OCI-LY1 (cell line): ENCODE data around the gene HSPA4.

Experiments
- H2AFZ ChIP-seq: fragments of 200-600 bp; sonication (generic), shearing (Covaris generic); 2 replicates; pipeline ENCODE4 v1.6.0; 2014; ENCODE audit warnings: antibody characterized with exemption, mild to moderate bottlenecking, low read length
- H3F3A ChIP-seq: fragments of 200-600 bp; sonication (generic), shearing (Covaris generic); 2 replicates; pipeline ENCODE4 v1.6.0; 2014; ENCODE audit warnings: mild to moderate bottlenecking, antibody characterized with exemption, low read length, moderate library complexity; ENCODE audit not compliant: insufficient read depth
- H3K27ac ChIP-seq: fragments of 200-600 bp; sonication (generic); 2 replicates; pipeline ENCODE4 v1.5.1; 2014; ENCODE audit warnings: low read length, mixed run types, mild to moderate bottlenecking, low read depth; ENCODE audit not compliant: poor library complexity, severe bottlenecking
- H3K27me3 ChIP-seq: fragments of 200-600 bp; sonication (generic); 2 replicates; pipeline ENCODE4 v1.6.0; 2014; ENCODE audit warnings: antibody characterized with exemption, mild to moderate bottlenecking, low read length, moderate library complexity; ENCODE audit not compliant: insufficient read depth
- H3K36me3 ChIP-seq: fragments of 200-600 bp; sonication (generic); 2 replicates; pipeline ENCODE4 v1.6.1; 2014; ENCODE audit warnings: mild to moderate bottlenecking, antibody characterized with exemption, low read length, moderate library complexity, mixed read lengths; ENCODE audit not compliant: insufficient read depth
- H3K4me1 ChIP-seq: fragments of 200-600 bp; sonication (generic); 2 replicates; pipeline ENCODE4 v1.5.1; 2014; ENCODE audit warnings: mild to moderate bottlenecking, low read length, moderate library complexity; ENCODE audit not compliant: insufficient read depth, severe bottlenecking
- H3K4me2 ChIP-seq: fragments of 200-600 bp; sonication (generic), shearing (Covaris generic); 2 replicates; pipeline ENCODE4 v1.6.1; 2014; ENCODE audit warnings: low read length
- H3K4me3 ChIP-seq: fragments of 200-600 bp; sonication (generic); 2 replicates; pipeline ENCODE4 v1.5.1; 2014; ENCODE audit warnings: low read length, low read depth, mild to moderate bottlenecking, mixed read lengths; ENCODE audit not compliant: poor library complexity, severe bottlenecking
- H3K79me2 ChIP-seq: fragments of 200-600 bp; shearing (Covaris generic); 2 replicates; pipeline ENCODE4 v1.6.1; 2016; ENCODE audit warnings: mixed run types, low read length, mixed read lengths; ENCODE audit not compliant: insufficient read depth
- H3K9ac ChIP-seq: fragments of 200-600 bp; sonication (generic), shearing (Covaris generic); 2 replicates; pipeline ENCODE4 v1.6.1; 2014; ENCODE audit warnings: mild to moderate bottlenecking, low read length, mixed read lengths
- H3K9me2 ChIP-seq: fragments of 200-600 bp; sonication (generic), shearing (Covaris generic); 2 replicates; pipeline ENCODE4 v1.6.1; 2014; ENCODE audit warnings: low read depth, mild to moderate bottlenecking, low read length, mixed read lengths
- H3K9me3 ChIP-seq: fragments of 200-600 bp; shearing (Covaris generic); 2 replicates; pipeline ENCODE4 v1.6.1; 2014; ENCODE audit warnings: low read length, mixed read lengths
- H4K20me1 ChIP-seq: fragments of 200-600 bp; sonication (generic), shearing (Covaris generic); 2 replicates; pipeline ENCODE4 v1.6.0; 2016; ENCODE audit warnings: mild to moderate bottlenecking, low read length; ENCODE audit not compliant: insufficient read depth
- EZH2 ChIP-seq: fragments of 200-600 bp; sonication (generic), shearing (Covaris generic); IDR thresholded peaks from 2 replicates; pipeline ENCODE4 v1.8.0; 2017; ENCODE audit warnings: borderline replicate concordance, mixed run types, mild to moderate bottlenecking, antibody characterized with exemption, low read length, moderate library complexity, mixed read lengths
- TF ChIP-seq, protein P1 (sequence below): fragments of 200-600 bp; sonication (generic), shearing (Covaris generic); IDR thresholded peaks from 2 replicates; pipeline ENCODE4 v1.5.1; 2017; ENCODE audit warnings: mild to moderate bottlenecking, antibody characterized with exemption, low read length, moderate library complexity, mixed read lengths

Gene HSPA4

DNA sequence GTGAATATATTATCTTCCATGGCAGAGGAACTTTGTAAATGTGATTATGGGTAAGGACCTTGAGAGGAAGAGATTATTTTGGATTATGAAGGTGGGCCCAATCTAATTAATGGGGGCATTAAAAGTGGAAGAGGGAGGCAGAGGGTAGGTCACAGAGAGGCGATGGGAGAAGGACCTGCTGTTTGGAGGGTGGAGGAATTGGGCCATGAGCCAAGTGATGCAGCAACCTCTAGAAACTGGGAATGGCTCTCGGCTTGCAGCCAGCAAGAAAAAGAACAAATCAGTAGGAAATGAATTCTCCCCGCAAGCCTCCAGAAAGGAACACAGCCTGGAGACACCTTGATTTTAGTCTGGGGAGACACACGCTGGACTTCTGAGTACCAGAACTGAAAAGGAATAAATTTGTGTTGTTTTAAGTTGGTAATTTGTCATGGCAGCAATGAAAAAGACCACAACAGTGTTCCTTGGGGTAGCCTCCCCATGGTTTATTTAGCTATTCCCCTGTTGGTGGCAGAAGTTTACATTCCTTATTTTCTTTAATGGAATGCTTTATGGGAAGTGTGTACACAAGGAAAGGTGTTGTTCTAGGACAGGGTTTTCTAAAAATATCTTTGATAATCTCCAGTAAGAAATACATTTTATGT is 103.6 kb downstream of the HSPA4 start:
- Histone ChIP-seq H3F3A (no peaks in the 10 kb centered on the region), H3K4me3 (no peak overlapping the region), H3K9me2 (no peaks in the 10 kb centered on the region), H3K79me2 (no peaks in the 10 kb centered on the region), H3K36me3 (no peaks in the 10 kb centered on the region), H3K4me2 (no peak overlapping the region), H3K27ac (no peak overlapping the region), H2AFZ (no peak overlapping the region), H3K9me3 (no peaks in the 10 kb centered on the region), H3K4me1 (no peaks in the 10 kb centered on the region), H3K27me3 (0 out of 2 replicates have a peak, but pooled peaks cover 4% of the 10 kb centered on the region), H4K20me1 (no peaks in the 10 kb centered on the region), H3K9ac (no peak overlapping the region)
- TF ChIP-seq, protein P1, sequence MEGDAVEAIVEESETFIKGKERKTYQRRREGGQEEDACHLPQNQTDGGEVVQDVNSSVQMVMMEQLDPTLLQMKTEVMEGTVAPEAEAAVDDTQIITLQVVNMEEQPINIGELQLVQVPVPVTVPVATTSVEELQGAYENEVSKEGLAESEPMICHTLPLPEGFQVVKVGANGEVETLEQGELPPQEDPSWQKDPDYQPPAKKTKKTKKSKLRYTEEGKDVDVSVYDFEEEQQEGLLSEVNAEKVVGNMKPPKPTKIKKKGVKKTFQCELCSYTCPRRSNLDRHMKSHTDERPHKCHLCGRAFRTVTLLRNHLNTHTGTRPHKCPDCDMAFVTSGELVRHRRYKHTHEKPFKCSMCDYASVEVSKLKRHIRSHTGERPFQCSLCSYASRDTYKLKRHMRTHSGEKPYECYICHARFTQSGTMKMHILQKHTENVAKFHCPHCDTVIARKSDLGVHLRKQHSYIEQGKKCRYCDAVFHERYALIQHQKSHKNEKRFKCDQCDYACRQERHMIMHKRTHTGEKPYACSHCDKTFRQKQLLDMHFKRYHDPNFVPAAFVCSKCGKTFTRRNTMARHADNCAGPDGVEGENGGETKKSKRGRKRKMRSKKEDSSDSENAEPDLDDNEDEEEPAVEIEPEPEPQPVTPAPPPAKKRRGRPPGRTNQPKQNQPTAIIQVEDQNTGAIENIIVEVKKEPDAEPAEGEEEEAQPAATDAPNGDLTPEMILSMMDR: no peak
- no peak for TF ChIP-seq EZH2
